Panc1 (cell line): ENCODE measurements around the gene KCNH5. TPM values are rescaled to one million over a fixed set of nuclear protein-coding genes. Genes with fewer than 3 reads are reported as not detected.

ENCODE experiments used
- ATAC-seq: fragments of 200-7000 bp; cut with Tn5 transposase; 2 replicates; pipeline ENCODE4 v1.9.1; 2020; ENCODE audit warnings: mild to moderate bottlenecking, moderate library complexity
- BruUV-seq: library from RNA; stranded (reverse); fragments of 400-500 nt; replicated peaks from 2 replicates; lab custom pipeline; 2021; lab: Mats Ljungman, UMichigan
- CTCF ChIA-PET: fragments of 300-600 bp; sonication (Branson Sonifier 250); formaldehyde crosslinking; loops from one replicate; lab custom pipeline; 2022; ENCODE audit warnings: antibody characterized with exemption; lab: Charles Lee
- POLR2A ChIA-PET: fragments of 300-600 bp; sonication (Branson Sonifier 250); formaldehyde crosslinking; loops from one replicate; lab custom pipeline; 2022; ENCODE audit warnings: antibody characterized with exemption; lab: Charles Lee
- DNase-seq: peaks from one replicate; pipeline ENCODE4 v3.0.0-alpha.2; 2010; ENCODE audit warnings: low read depth, low spot score
- H3K27ac ChIP-seq: 2 replicates; pipeline ENCODE4 v1.5.1; 2011; ENCODE audit warnings: mild to moderate bottlenecking, low read length, inconsistent platforms
- H3K27me3 ChIP-seq: fragments of 200-500 bp; sonication (Bioruptor generic); 2 replicates; pipeline ENCODE4 v1.6.0; 2014; ENCODE audit warnings: low read length, inconsistent platforms; ENCODE audit not compliant: control insufficient read depth, insufficient read depth
- H3K36me3 ChIP-seq: fragments of 200-500 bp; sonication (Bioruptor generic); 2 replicates; pipeline ENCODE4 v1.5.1; 2014; ENCODE audit warnings: inconsistent platforms, mild to moderate bottlenecking, low read length, moderate library complexity; ENCODE audit not compliant: control insufficient read depth, insufficient read depth
- H3K4me1 ChIP-seq: 2 replicates; pipeline ENCODE4 v1.5.1; 2011; ENCODE audit warnings: inconsistent platforms, mild to moderate bottlenecking, low read length, moderate library complexity; ENCODE audit not compliant: control insufficient read depth, insufficient read depth
- H3K4me3 ChIP-seq, 2 experiments: 2 replicates each; pipeline ENCODE4 v1.5.1; 2011 to 2012; ENCODE audit warnings: low read depth in 2 of 2, low read length in 2 of 2, mild to moderate bottlenecking in 2 of 2, inconsistent platforms in 1 of 2, moderate library complexity in 1 of 2
- H3K9me3 ChIP-seq: fragments of 200-500 bp; sonication (Bioruptor generic); 2 replicates; pipeline ENCODE4 v1.5.1; 2014; ENCODE audit warnings: low read depth, mild to moderate bottlenecking, inconsistent platforms, low read length, moderate library complexity; ENCODE audit not compliant: control insufficient read depth, insufficient read depth
- POLR2AphosphoS5 ChIP-seq: IDR thresholded peaks from 2 replicates; pipeline ENCODE4 v1.6.1; 2012; ENCODE audit warnings: mild to moderate bottlenecking, low read depth, low read length, moderate library complexity
- SIN3A ChIP-seq: IDR thresholded peaks from 2 replicates; pipeline ENCODE4 v1.6.1; 2012; ENCODE audit warnings: low read depth, mild to moderate bottlenecking, low read length, moderate library complexity, borderline replicate concordance; ENCODE audit not compliant: insufficient read depth
- TCF7L2 ChIP-seq: IDR thresholded peaks from 2 replicates; pipeline ENCODE4 v1.6.1; 2011; ENCODE audit warnings: mild to moderate bottlenecking, low read depth, low read length, inconsistent platforms
- in situ Hi-C: cut with HindIII; loops from 2 replicates; pipeline ENCODE4 v1.10.0; 2016; ENCODE audit warnings: low sequenced_read_pairs, low pct_unique_long_range_greater_than_20kb
- intact Hi-C: fragments of 100-400 bp; cut with micrococcal nuclease; formaldehyde crosslinking; loops from one replicate; pipeline ENCODE4 v1.10.0; 2022; ENCODE audit not compliant: unreplicated experiment
- total RNA-seq: library from RNA; stranded (reverse); gene quantifications from one replicate; pipeline ENCODE4 v1.2.1, GENCODE V29; 2021; ENCODE audit not compliant: unreplicated experiment
- TF ChIP-seq, protein P1 (sequence below), 2 experiments: IDR thresholded peaks; 2 replicates each; pipeline ENCODE4 v1.6.1; 2011 to 2012; ENCODE audit warnings: low read depth in 2 of 2, control low read depth in 1 of 2, low read length in 1 of 2, mild to moderate bottlenecking in 1 of 2, moderate library complexity in 1 of 2; ENCODE audit not compliant: insufficient read depth in 1 of 2
- TF ChIP-seq, protein P2 (sequence below): fragments of 450-650 bp; IDR thresholded peaks from 2 replicates; pipeline ENCODE4 v1.5.1; 2017; ENCODE audit warnings: mild to moderate bottlenecking

The KCNH5 gene
- total RNA-seq, 1 experiment from 2014 or later, result not detected

DNA sequence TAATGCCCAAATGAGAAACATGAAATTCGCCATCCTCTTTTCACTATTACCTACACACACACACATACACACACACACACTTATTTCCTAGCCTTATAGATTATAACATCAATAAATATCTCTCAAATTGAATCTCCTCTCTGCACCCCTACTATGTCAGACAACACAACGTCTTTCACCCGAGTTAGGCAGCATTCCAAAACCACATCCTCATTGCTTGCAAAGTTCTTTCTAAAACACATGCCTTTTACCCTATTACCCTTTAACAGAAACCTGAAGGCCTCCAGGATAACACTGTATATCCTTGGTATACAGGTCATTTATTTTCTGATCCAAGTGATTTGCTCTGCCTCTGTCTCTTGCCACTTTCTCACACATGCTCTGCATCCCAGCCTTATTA is 56.3 kb downstream of the KCNH5 start:
- in situ Hi-C loops (no loop called here), intact Hi-C loops (no loop called here)
- ChIA-PET CTCF (no interaction called here), POLR2A (no interaction called here)
- Histone ChIP-seq H3K27me3 (no peaks in the 10 kb centered on the region), H3K4me1 (no peaks in the 10 kb centered on the region), H3K36me3 (no peaks in the 10 kb centered on the region), H3K27ac (no peak overlapping the region), H3K9me3 (no peaks in the 10 kb centered on the region), H3K4me3 (no peak overlapping the region)
- no TSS peak for BruUV-seq
- no peak for ATAC-seq
- no peak for DNase-seq
- TF ChIP-seq, protein P1, sequence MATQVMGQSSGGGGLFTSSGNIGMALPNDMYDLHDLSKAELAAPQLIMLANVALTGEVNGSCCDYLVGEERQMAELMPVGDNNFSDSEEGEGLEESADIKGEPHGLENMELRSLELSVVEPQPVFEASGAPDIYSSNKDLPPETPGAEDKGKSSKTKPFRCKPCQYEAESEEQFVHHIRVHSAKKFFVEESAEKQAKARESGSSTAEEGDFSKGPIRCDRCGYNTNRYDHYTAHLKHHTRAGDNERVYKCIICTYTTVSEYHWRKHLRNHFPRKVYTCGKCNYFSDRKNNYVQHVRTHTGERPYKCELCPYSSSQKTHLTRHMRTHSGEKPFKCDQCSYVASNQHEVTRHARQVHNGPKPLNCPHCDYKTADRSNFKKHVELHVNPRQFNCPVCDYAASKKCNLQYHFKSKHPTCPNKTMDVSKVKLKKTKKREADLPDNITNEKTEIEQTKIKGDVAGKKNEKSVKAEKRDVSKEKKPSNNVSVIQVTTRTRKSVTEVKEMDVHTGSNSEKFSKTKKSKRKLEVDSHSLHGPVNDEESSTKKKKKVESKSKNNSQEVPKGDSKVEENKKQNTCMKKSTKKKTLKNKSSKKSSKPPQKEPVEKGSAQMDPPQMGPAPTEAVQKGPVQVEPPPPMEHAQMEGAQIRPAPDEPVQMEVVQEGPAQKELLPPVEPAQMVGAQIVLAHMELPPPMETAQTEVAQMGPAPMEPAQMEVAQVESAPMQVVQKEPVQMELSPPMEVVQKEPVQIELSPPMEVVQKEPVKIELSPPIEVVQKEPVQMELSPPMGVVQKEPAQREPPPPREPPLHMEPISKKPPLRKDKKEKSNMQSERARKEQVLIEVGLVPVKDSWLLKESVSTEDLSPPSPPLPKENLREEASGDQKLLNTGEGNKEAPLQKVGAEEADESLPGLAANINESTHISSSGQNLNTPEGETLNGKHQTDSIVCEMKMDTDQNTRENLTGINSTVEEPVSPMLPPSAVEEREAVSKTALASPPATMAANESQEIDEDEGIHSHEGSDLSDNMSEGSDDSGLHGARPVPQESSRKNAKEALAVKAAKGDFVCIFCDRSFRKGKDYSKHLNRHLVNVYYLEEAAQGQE (IDR thresholded peaks at IDR 0.05; ENCODE audit: insufficient read depth in 1 of 2, low read depth in 2 of 2, low read length in 1 of 2), result no peak
- TF ChIP-seq SIN3A (no peak), TCF7L2 (no peak)
- TF ChIP-seq, protein P2, sequence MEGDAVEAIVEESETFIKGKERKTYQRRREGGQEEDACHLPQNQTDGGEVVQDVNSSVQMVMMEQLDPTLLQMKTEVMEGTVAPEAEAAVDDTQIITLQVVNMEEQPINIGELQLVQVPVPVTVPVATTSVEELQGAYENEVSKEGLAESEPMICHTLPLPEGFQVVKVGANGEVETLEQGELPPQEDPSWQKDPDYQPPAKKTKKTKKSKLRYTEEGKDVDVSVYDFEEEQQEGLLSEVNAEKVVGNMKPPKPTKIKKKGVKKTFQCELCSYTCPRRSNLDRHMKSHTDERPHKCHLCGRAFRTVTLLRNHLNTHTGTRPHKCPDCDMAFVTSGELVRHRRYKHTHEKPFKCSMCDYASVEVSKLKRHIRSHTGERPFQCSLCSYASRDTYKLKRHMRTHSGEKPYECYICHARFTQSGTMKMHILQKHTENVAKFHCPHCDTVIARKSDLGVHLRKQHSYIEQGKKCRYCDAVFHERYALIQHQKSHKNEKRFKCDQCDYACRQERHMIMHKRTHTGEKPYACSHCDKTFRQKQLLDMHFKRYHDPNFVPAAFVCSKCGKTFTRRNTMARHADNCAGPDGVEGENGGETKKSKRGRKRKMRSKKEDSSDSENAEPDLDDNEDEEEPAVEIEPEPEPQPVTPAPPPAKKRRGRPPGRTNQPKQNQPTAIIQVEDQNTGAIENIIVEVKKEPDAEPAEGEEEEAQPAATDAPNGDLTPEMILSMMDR, result no peak

DNA sequence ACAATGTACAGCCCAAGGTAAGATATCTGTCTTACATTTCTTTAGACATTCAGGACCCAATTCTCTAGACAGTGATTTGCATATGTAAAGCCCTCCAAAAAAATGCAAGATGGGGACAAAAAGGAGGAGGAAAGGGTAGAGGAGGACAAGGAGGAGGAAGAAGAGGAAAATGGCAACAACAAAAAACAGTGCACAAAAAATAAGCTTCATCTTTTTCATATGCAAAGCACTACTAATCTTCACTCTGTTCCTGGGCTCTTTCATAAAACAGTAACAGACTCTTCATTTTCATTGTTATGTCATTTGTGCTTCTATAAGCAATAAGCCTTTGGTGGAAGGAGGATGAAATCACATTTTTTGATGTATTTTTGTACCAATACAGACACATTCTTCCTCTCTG is 61.4 kb downstream of the KCNH5 start:
- Histone ChIP-seq H3K4me3 (no peak overlapping the region), H3K27me3 (no peaks in the 10 kb centered on the region), H3K9me3 (no peaks in the 10 kb centered on the region), H3K36me3 (no peaks in the 10 kb centered on the region), H3K27ac (no peak overlapping the region), H3K4me1 (no peaks in the 10 kb centered on the region)
- CTCF ChIA-PET, result no interaction called here
- DNase-seq, result no peak
- POLR2A ChIA-PET, result no interaction called here
- no peak for TF ChIP-seq SIN3A
- TF ChIP-seq, protein P1 (IDR thresholded peaks at IDR 0.05; ENCODE audit: insufficient read depth in 1 of 2, low read depth in 2 of 2, low read length in 1 of 2), result no peak
- no peak for TF ChIP-seq TCF7L2
- TF ChIP-seq POLR2AphosphoS5, result no peak
- TF ChIP-seq, protein P2, result no peak
- no peak for ATAC-seq
- no TSS peak for BruUV-seq
- in situ Hi-C loops (no loop called here), intact Hi-C loops (no loop called here)
